HG02642 (cell line): ENCODE data around the gene KISS1R.
"Not testable (repeated sequence)": the region's sequence is repeated elsewhere in the genome, so short reads cannot be mapped to it uniquely, and the experiment has no call there.

ENCODE experiments used
- ATAC-seq: cut with Tn5 transposase; IDR thresholded peaks from one replicate; pipeline ENCODE4 v1.9.1; 2021; ENCODE audit warnings: mild to moderate bottlenecking; ENCODE audit not compliant: unreplicated experiment, poor library complexity

Gene KISS1R

GRCh38 chr19:881385-882071 lies 35.6 kb upstream of the KISS1R start:
- no peak for ATAC-seq

- no peak for ATAC-seq
Measured at GRCh38 chr19:882871-883497, 34.1 kb upstream of the KISS1R start.

GRCh38 chr19:883661-884211 lies 33.4 kb upstream of the KISS1R start:
- no peak for ATAC-seq

- ATAC-seq, result no peak
Measured at GRCh38 chr19:884420-885211, 32.5 kb upstream of the KISS1R start.

- ATAC-seq, result no peak
Measured at GRCh38 chr19:885536-886224, 31.5 kb upstream of the KISS1R start.

GRCh38 chr19:887072-887471 lies 30.1 kb upstream of the KISS1R start:
- ATAC-seq, result no peak

GRCh38 chr19:887599-887998 lies 29.5 kb upstream of the KISS1R start:
- ATAC-seq, result no peak

- ATAC-seq, result no peak
Measured at GRCh38 chr19:888581-889385, 28.4 kb upstream of the KISS1R start.

- ATAC-seq, result no peak
Measured at GRCh38 chr19:889662-890295, 27.4 kb upstream of the KISS1R start.

GRCh38 chr19:890831-891230 lies 26.3 kb upstream of the KISS1R start:
- no peak for ATAC-seq

GRCh38 chr19:891421-892200 lies 25.5 kb upstream of the KISS1R start:
- ATAC-seq, result not testable (repeated sequence)

GRCh38 chr19:892243-892893 lies 24.8 kb upstream of the KISS1R start:
- ATAC-seq, result no peak

- ATAC-seq, result peak; percentile 86
Measured at GRCh38 chr19:892894-893689, 24.0 kb upstream of the KISS1R start, which contains the start of the genes MED16 and RNU6-9. MED16 (minus strand) TSS chr19:893187; CDS start chr19:891131, 2,056 bp downstream. RNU6-9 (plus strand) TSS chr19:893484.

GRCh38 chr19:896434-896833 lies 20.7 kb upstream of the KISS1R start:
- ATAC-seq, result no peak

- ATAC-seq, result no peak
Measured at GRCh38 chr19:896999-897398, 20.1 kb upstream of the KISS1R start.

- no peak for ATAC-seq
Measured at GRCh38 chr19:897442-898039, 19.6 kb upstream of the KISS1R start.

- ATAC-seq, result no peak
Measured at GRCh38 chr19:898663-899062, 18.5 kb upstream of the KISS1R start.
